ENCODE measurements around the gene OST4.

OST4 gene

GRCh38 chr2:27095745-27096651, 24.5 kb upstream of the OST4 start:
- DNase-seq: peak; percentile 80
- H4K8ac ChIP-seq (ENCODE audit: low read depth, low read length): peak overlapping the region; percentile 44
- WGBS (ENCODE audit: extremely low coverage, insufficient coverage, low lambda C conversion rate): no CpG with 5 or more reads among the region's 18 CpGs

GRCh38 chr2:27095427-27095744, 23.9 kb upstream of the OST4 start:
- H2BK15ac ChIP-seq (replicated peaks; ENCODE audit: low read depth): no peak overlapping the region
- no peak overlapping the region for H3K23ac ChIP-seq (ENCODE audit: low read length)
- no peaks in the 10 kb centered on the region for H3K4me1 ChIP-seq (ENCODE audit: control insufficient read depth, low read depth, low read length)
- H3K4me3 ChIP-seq (ENCODE audit: low read length): no peak overlapping the region
- no peaks in the 10 kb centered on the region for H3K79me1 ChIP-seq (ENCODE audit: low read length)
- H3K27me3 ChIP-seq (ENCODE audit: insufficient read depth, low read length, poor library complexity): no peaks in the 10 kb centered on the region
- WGBS (ENCODE audit: extremely low coverage, insufficient coverage, low lambda C conversion rate): no CpG with 5 or more reads among the region's 2 CpGs
- H3K9ac ChIP-seq (ENCODE audit: low read length): no peak overlapping the region
- H2AK5ac ChIP-seq (ENCODE audit: low read length): no peak overlapping the region
- H2BK120ac ChIP-seq (ENCODE audit: low read depth, low read length): no peak overlapping the region
- H3K18ac ChIP-seq (ENCODE audit: low read length): no peak overlapping the region
- H4K8ac ChIP-seq (ENCODE audit: low read depth, low read length): no peak overlapping the region
- no peak overlapping the region for H3K4me2 ChIP-seq (ENCODE audit: low read length)
- H3K56ac ChIP-seq (ENCODE audit: low read length): no peak overlapping the region
- DNase-seq: no peak
- H3K79me2 ChIP-seq (ENCODE audit: control insufficient read depth, insufficient read depth, low read length): no peaks in the 10 kb centered on the region
- H3K4ac ChIP-seq (ENCODE audit: low read depth, low read length): no peak overlapping the region
- no peak overlapping the region for H2BK5ac ChIP-seq (ENCODE audit: low read length)
- no peak overlapping the region for H4K5ac ChIP-seq (ENCODE audit: low read length)
- H3K36me3 ChIP-seq (ENCODE audit: control insufficient read depth, insufficient read depth, low read length): no peaks in the 10 kb centered on the region
- H3K27ac ChIP-seq (ENCODE audit: low read depth, low read length): no peak overlapping the region

More at GRCh38 chr2:27095745-27096651, 24.5 kb upstream of the OST4 start:
- H3K56ac ChIP-seq (ENCODE audit: low read length): peak overlapping the region; percentile 85
- H3K23ac ChIP-seq (ENCODE audit: low read length): no peak overlapping the region
- no peaks in the 10 kb centered on the region for H3K4me1 ChIP-seq (ENCODE audit: control insufficient read depth, low read depth, low read length)
- no peak overlapping the region for H2BK15ac ChIP-seq (replicated peaks; ENCODE audit: low read depth)
- H2AK5ac ChIP-seq (ENCODE audit: low read length): no peak overlapping the region
- H3K27me3 ChIP-seq (ENCODE audit: insufficient read depth, low read length, poor library complexity): no peaks in the 10 kb centered on the region
- H3K79me2 ChIP-seq (ENCODE audit: control insufficient read depth, insufficient read depth, low read length): no peaks in the 10 kb centered on the region
- no peaks in the 10 kb centered on the region for H3K79me1 ChIP-seq (ENCODE audit: low read length)
- H3K4ac ChIP-seq (ENCODE audit: low read depth, low read length): peak overlapping the region; percentile 63
- H3K18ac ChIP-seq (ENCODE audit: low read length): no peak overlapping the region
- peak overlapping the region; percentile 79 for H3K4me2 ChIP-seq (ENCODE audit: low read length)
- peak overlapping the region; percentile 17 for H4K5ac ChIP-seq (ENCODE audit: low read length)
- no peak overlapping the region for H2BK120ac ChIP-seq (ENCODE audit: low read depth, low read length)
- H3K4me3 ChIP-seq (ENCODE audit: low read length): no peak overlapping the region
- no peak overlapping the region for H3K27ac ChIP-seq (ENCODE audit: low read depth, low read length)
- H2BK5ac ChIP-seq (ENCODE audit: low read length): no peak overlapping the region
- no peaks in the 10 kb centered on the region for H3K36me3 ChIP-seq (ENCODE audit: control insufficient read depth, insufficient read depth, low read length)
- H3K9ac ChIP-seq (ENCODE audit: low read length): peak overlapping the region; percentile 75

GRCh38 chr2:27094353-27094984, 23.0 kb upstream of the OST4 start:
- no peaks in the 10 kb centered on the region for H3K27me3 ChIP-seq (ENCODE audit: insufficient read depth, low read length, poor library complexity)
- H4K5ac ChIP-seq (ENCODE audit: low read length): no peak overlapping the region
- H3K23ac ChIP-seq (ENCODE audit: low read length): no peak overlapping the region
- H3K27ac ChIP-seq (ENCODE audit: low read depth, low read length): no peak overlapping the region
- no peak overlapping the region for H3K4me3 ChIP-seq (ENCODE audit: low read length)
- H3K79me2 ChIP-seq (ENCODE audit: control insufficient read depth, insufficient read depth, low read length): no peaks in the 10 kb centered on the region
- no peak overlapping the region for H3K4me2 ChIP-seq (ENCODE audit: low read length)
- H3K4ac ChIP-seq (ENCODE audit: low read depth, low read length): no peak overlapping the region
- H3K56ac ChIP-seq (ENCODE audit: low read length): no peak overlapping the region
- H4K8ac ChIP-seq (ENCODE audit: low read depth, low read length): no peak overlapping the region
- H2AK5ac ChIP-seq (ENCODE audit: low read length): no peak overlapping the region
- H3K36me3 ChIP-seq (ENCODE audit: control insufficient read depth, insufficient read depth, low read length): no peaks in the 10 kb centered on the region
- no peak overlapping the region for H3K18ac ChIP-seq (ENCODE audit: low read length)
- H3K4me1 ChIP-seq (ENCODE audit: control insufficient read depth, low read depth, low read length): no peaks in the 10 kb centered on the region
- no peak overlapping the region for H2BK5ac ChIP-seq (ENCODE audit: low read length)
- DNase-seq: no peak
- H3K9ac ChIP-seq (ENCODE audit: low read length): no peak overlapping the region
- no CpG with 5 or more reads among the region's 24 CpGs for WGBS (ENCODE audit: extremely low coverage, insufficient coverage, low lambda C conversion rate)
- H2BK15ac ChIP-seq (replicated peaks; ENCODE audit: low read depth): no peak overlapping the region
- no peak overlapping the region for H2BK120ac ChIP-seq (ENCODE audit: low read depth, low read length)
- H3K79me1 ChIP-seq (ENCODE audit: low read length): no peaks in the 10 kb centered on the region

- no peak overlapping the region for H4K8ac ChIP-seq (ENCODE audit: low read depth, low read length)
- no peaks in the 10 kb centered on the region for H3K27me3 ChIP-seq (ENCODE audit: insufficient read depth, low read length, poor library complexity)
- no peak for DNase-seq
- no peak overlapping the region for H3K18ac ChIP-seq (ENCODE audit: low read length)
- H3K4me1 ChIP-seq (ENCODE audit: control insufficient read depth, low read depth, low read length): no peaks in the 10 kb centered on the region
- H4K5ac ChIP-seq (ENCODE audit: low read length): no peak overlapping the region
- no peak overlapping the region for H3K4me2 ChIP-seq (ENCODE audit: low read length)
- H2AK5ac ChIP-seq (ENCODE audit: low read length): no peak overlapping the region
- no peak overlapping the region for H3K23ac ChIP-seq (ENCODE audit: low read length)
- no peak overlapping the region for H2BK15ac ChIP-seq (replicated peaks; ENCODE audit: low read depth)
- H3K56ac ChIP-seq (ENCODE audit: low read length): no peak overlapping the region
- H2BK120ac ChIP-seq (ENCODE audit: low read depth, low read length): no peak overlapping the region
- no peak overlapping the region for H3K4me3 ChIP-seq (ENCODE audit: low read length)
- no peak overlapping the region for H3K9ac ChIP-seq (ENCODE audit: low read length)
- no peaks in the 10 kb centered on the region for H3K79me2 ChIP-seq (ENCODE audit: control insufficient read depth, insufficient read depth, low read length)
- H3K4ac ChIP-seq (ENCODE audit: low read depth, low read length): no peak overlapping the region
- H3K36me3 ChIP-seq (ENCODE audit: control insufficient read depth, insufficient read depth, low read length): no peaks in the 10 kb centered on the region
- H3K79me1 ChIP-seq (ENCODE audit: low read length): no peaks in the 10 kb centered on the region
- no peak overlapping the region for H2BK5ac ChIP-seq (ENCODE audit: low read length)
- no peak overlapping the region for H3K27ac ChIP-seq (ENCODE audit: low read depth, low read length)
- no CpG with 5 or more reads among the region's 6 CpGs for WGBS (ENCODE audit: extremely low coverage, insufficient coverage, low lambda C conversion rate)
These were observed 22.2 kb upstream of the OST4 start for GRCh38 chr2:27093430-27094352.

GRCh38 chr2:27092696-27093429, 21.4 kb upstream of the OST4 start:
- H2BK15ac ChIP-seq (replicated peaks; ENCODE audit: low read depth): no peak overlapping the region
- DNase-seq: no peak
- H3K4me2 ChIP-seq (ENCODE audit: low read length): no peak overlapping the region
- H4K5ac ChIP-seq (ENCODE audit: low read length): no peak overlapping the region
- no peaks in the 10 kb centered on the region for H3K79me2 ChIP-seq (ENCODE audit: control insufficient read depth, insufficient read depth, low read length)
- H3K27ac ChIP-seq (ENCODE audit: low read depth, low read length): no peak overlapping the region
- H3K79me1 ChIP-seq (ENCODE audit: low read length): no peaks in the 10 kb centered on the region
- H2AK5ac ChIP-seq (ENCODE audit: low read length): no peak overlapping the region
- H3K4ac ChIP-seq (ENCODE audit: low read depth, low read length): no peak overlapping the region
- H3K27me3 ChIP-seq (ENCODE audit: insufficient read depth, low read length, poor library complexity): no peaks in the 10 kb centered on the region
- no peak overlapping the region for H3K9ac ChIP-seq (ENCODE audit: low read length)
- no peak overlapping the region for H3K4me3 ChIP-seq (ENCODE audit: low read length)
- no peaks in the 10 kb centered on the region for H3K36me3 ChIP-seq (ENCODE audit: control insufficient read depth, insufficient read depth, low read length)
- H3K4me1 ChIP-seq (ENCODE audit: control insufficient read depth, low read depth, low read length): no peaks in the 10 kb centered on the region
- no CpG with 5 or more reads among the region's 10 CpGs for WGBS (ENCODE audit: extremely low coverage, insufficient coverage, low lambda C conversion rate)
- H4K8ac ChIP-seq (ENCODE audit: low read depth, low read length): no peak overlapping the region
- H2BK5ac ChIP-seq (ENCODE audit: low read length): no peak overlapping the region
- no peak overlapping the region for H3K56ac ChIP-seq (ENCODE audit: low read length)
- H2BK120ac ChIP-seq (ENCODE audit: low read depth, low read length): no peak overlapping the region
- H3K18ac ChIP-seq (ENCODE audit: low read length): no peak overlapping the region
- H3K23ac ChIP-seq (ENCODE audit: low read length): no peak overlapping the region
